IMR-90 (cell line): Measurements from ENCODE around the gene ZFP90. TPM values are rescaled to one million over a fixed set of nuclear protein-coding genes. Genes with fewer than 3 reads are reported as not detected.

ENCODE experiments used
- ATAC-seq: fragments of 200-7000 bp; cut with Tn5 transposase; 2 replicates; pipeline ENCODE4 v1.9.1; 2020; ENCODE audit warnings: low read depth, mild to moderate bottlenecking, moderate library complexity
- BruUV-seq: library from RNA; stranded (reverse); fragments of 400-500 nt; replicated peaks from 2 replicates; lab custom pipeline; 2021; lab: Mats Ljungman, UMichigan
- CTCF ChIA-PET: fragments of 300-600 bp; formaldehyde crosslinking; extraction: SDS; loops from one replicate; lab custom pipeline; 2021; ENCODE audit warnings: antibody characterized with exemption; lab: Yijun Ruan, JAX
- POLR2A ChIA-PET: fragments of 300-600 bp; sonication (Branson Sonifier 250); formaldehyde crosslinking; loops from one replicate; lab custom pipeline; 2022; ENCODE audit warnings: antibody characterized with exemption; ENCODE audit not compliant: unreplicated experiment; lab: Charles Lee
- DNase-seq: peaks from one replicate; pipeline ENCODE4 v3.0.0; 2013
- H2AFZ ChIP-seq: replicated peaks from 2 replicates; pipeline ENCODE3; 2013; ENCODE audit warnings: low read length, mild to moderate bottlenecking; ENCODE audit not compliant: poor library complexity
- H2AK5ac ChIP-seq: 2 replicates; pipeline ENCODE4 v1.6.1; 2013; ENCODE audit warnings: low read depth, low read length, inconsistent platforms
- H2AK9ac ChIP-seq: replicated peaks from 2 replicates; pipeline ENCODE3; 2013; ENCODE audit warnings: mild to moderate bottlenecking, low read depth, low read length, moderate library complexity; ENCODE audit not compliant: poor library complexity
- H2BK120ac ChIP-seq: 2 replicates; pipeline ENCODE4 v1.6.1; 2013; ENCODE audit warnings: low read depth, low read length, inconsistent platforms
- H2BK15ac ChIP-seq: 3 replicates; pipeline ENCODE4 v1.6.1; 2013; ENCODE audit warnings: low read depth, low read length, inconsistent platforms
- H2BK20ac ChIP-seq: 2 replicates; pipeline ENCODE4 v1.6.1; 2013; ENCODE audit warnings: low read depth, mild to moderate bottlenecking, inconsistent platforms, low read length, moderate library complexity
- H2BK5ac ChIP-seq: 2 replicates; pipeline ENCODE4 v1.6.1; 2013; ENCODE audit warnings: mild to moderate bottlenecking, low read depth, low read length, inconsistent platforms; ENCODE audit not compliant: poor library complexity, severe bottlenecking
- H3K14ac ChIP-seq: replicated peaks from 2 replicates; pipeline ENCODE4 v1.6.1; 2013; ENCODE audit warnings: low read depth, low read length, inconsistent platforms
- H3K18ac ChIP-seq: 2 replicates; pipeline ENCODE4 v1.6.1; 2013; ENCODE audit warnings: low read depth, low read length, control low read depth
- H3K23ac ChIP-seq: 2 replicates; pipeline ENCODE4 v1.6.1; 2013; ENCODE audit warnings: low read depth, low read length, inconsistent platforms
- H3K27ac ChIP-seq: 2 replicates; pipeline ENCODE4 v1.5.1; 2013; ENCODE audit warnings: mild to moderate bottlenecking, control low read depth, low read length; ENCODE audit not compliant: insufficient read depth
- H3K27me3 ChIP-seq: 2 replicates; pipeline ENCODE4 v1.6.1; 2013; ENCODE audit warnings: low read length; ENCODE audit not compliant: control insufficient read depth, insufficient read depth
- H3K36me3 ChIP-seq: 2 replicates; pipeline ENCODE4 v1.6.1; 2013; ENCODE audit warnings: low read length, mixed read lengths; ENCODE audit not compliant: control insufficient read depth, insufficient read depth
- H3K4ac ChIP-seq: 2 replicates; pipeline ENCODE4 v1.6.1; 2013; ENCODE audit warnings: low read depth, low read length, inconsistent platforms
- H3K4me1 ChIP-seq: 2 replicates; pipeline ENCODE4 v1.6.1; 2013; ENCODE audit warnings: low read length, mixed read lengths; ENCODE audit not compliant: control insufficient read depth, insufficient read depth
- H3K4me2 ChIP-seq: 2 replicates; pipeline ENCODE4 v1.6.1; 2013; ENCODE audit warnings: low read depth, mild to moderate bottlenecking, control low read depth, low read length, moderate library complexity
- H3K4me3 ChIP-seq: 2 replicates; pipeline ENCODE4 v1.5.1; 2013; ENCODE audit warnings: low read depth, mild to moderate bottlenecking, control low read depth, low read length, moderate library complexity; ENCODE audit not compliant: insufficient read depth
- H3K56ac ChIP-seq: 2 replicates; pipeline ENCODE4 v1.6.1; 2013; ENCODE audit warnings: low read length, inconsistent platforms; ENCODE audit not compliant: insufficient read depth; ENCODE audit errors: extremely low read depth
- H3K79me1 ChIP-seq, 2 experiments: 2 replicates each; pipeline ENCODE4 v1.6.1; 2013; ENCODE audit warnings: low read length in 2 of 2, inconsistent platforms in 1 of 2, low read depth in 1 of 2
- H3K9ac ChIP-seq: 2 replicates; pipeline ENCODE4 v1.6.1; 2013; ENCODE audit warnings: low read depth, low read length, control low read depth
- H3K9me1 ChIP-seq: 2 replicates; pipeline ENCODE4 v1.6.1; 2013; ENCODE audit warnings: low read length, inconsistent platforms; ENCODE audit not compliant: insufficient read depth
- H3K9me3 ChIP-seq: 2 replicates; pipeline ENCODE4 v1.6.1; 2013; ENCODE audit warnings: low read length; ENCODE audit not compliant: control insufficient read depth, insufficient read depth
- H4K20me1 ChIP-seq: 2 replicates; pipeline ENCODE4 v1.6.1; 2013; ENCODE audit warnings: low read length, inconsistent platforms; ENCODE audit not compliant: insufficient read depth
- H4K5ac ChIP-seq: 2 replicates; pipeline ENCODE4 v1.6.1; 2013; ENCODE audit warnings: mild to moderate bottlenecking, low read depth, low read length, control low read depth
- H4K8ac ChIP-seq, 2 experiments: 2 replicates each; pipeline ENCODE4 v1.6.1; 2013; ENCODE audit warnings: low read depth in 2 of 2, low read length in 2 of 2, control low read depth in 1 of 2, inconsistent platforms in 1 of 2
- H4K91ac ChIP-seq: 2 replicates; pipeline ENCODE4 v1.6.1; 2013; ENCODE audit warnings: low read depth, low read length, inconsistent platforms; ENCODE audit not compliant: insufficient read depth
- BHLHE40 ChIP-seq: fragments of 150-350 bp; IDR thresholded peaks from 2 replicates; pipeline ENCODE4 v1.6.1; 2016; ENCODE audit warnings: mild to moderate bottlenecking, low read depth, low read length
- CEBPB ChIP-seq: IDR thresholded peaks from 2 replicates; pipeline ENCODE4 v1.6.1; 2012; ENCODE audit warnings: low read depth, low read length, improper control_type of control experiment
- CHD1 ChIP-seq: IDR thresholded peaks from 2 replicates; pipeline ENCODE4 v1.6.1; 2012; ENCODE audit warnings: low read depth, low read length, improper control_type of control experiment
- FOS ChIP-seq: fragments of 150-350 bp; IDR thresholded peaks from 2 replicates; pipeline ENCODE4 v1.6.1; 2016; ENCODE audit warnings: low read depth, low read length
- MAFK ChIP-seq: IDR thresholded peaks from 2 replicates; pipeline ENCODE4 v1.6.1; 2012; ENCODE audit warnings: low read depth, low read length, improper control_type of control experiment
- MAZ ChIP-seq: IDR thresholded peaks from 2 replicates; pipeline ENCODE4 v1.6.1; 2012; ENCODE audit warnings: low read depth, mild to moderate bottlenecking, low read length, improper control_type of control experiment, moderate library complexity, borderline replicate concordance
- MXI1 ChIP-seq: IDR thresholded peaks from 2 replicates; pipeline ENCODE4 v1.6.1; 2012; ENCODE audit warnings: low read depth, mild to moderate bottlenecking, low read length, moderate library complexity, borderline replicate concordance
- NFE2L2 ChIP-seq: fragments of 150-350 bp; IDR thresholded peaks from 2 replicates; pipeline ENCODE4 v1.6.1; 2016; ENCODE audit warnings: low read depth, mild to moderate bottlenecking, low read length
- POLR2A ChIP-seq: IDR thresholded peaks from 2 replicates; pipeline ENCODE4 v1.6.1; 2012; ENCODE audit warnings: mild to moderate bottlenecking, low read depth, low read length
- RAD21 ChIP-seq: IDR thresholded peaks from 2 replicates; pipeline ENCODE4 v1.6.1; 2012; ENCODE audit warnings: low read length, improper control_type of control experiment
- RCOR1 ChIP-seq: IDR thresholded peaks from 2 replicates; pipeline ENCODE4 v1.6.1; 2012; ENCODE audit warnings: mild to moderate bottlenecking, low read length, improper control_type of control experiment; ENCODE audit not compliant: insufficient replicate concordance
- RFX5 ChIP-seq: IDR thresholded peaks from 2 replicates; pipeline ENCODE4 v1.8.0; 2012; ENCODE audit warnings: low read depth, mild to moderate bottlenecking, low read length, moderate library complexity
- SMC3 ChIP-seq: fragments of 150-350 bp; IDR thresholded peaks from 2 replicates; pipeline ENCODE4 v1.6.1; 2016; ENCODE audit warnings: low read depth, mild to moderate bottlenecking, antibody characterized with exemption, low read length, moderate library complexity
- WGBS, 2 experiments: methylation state at CpG; one replicate each; pipeline versions ENCODE4 v1.1.5 to v1.1.7; 2013; ENCODE audit warnings: missing lambda C conversion rate in 2 of 2; ENCODE audit not compliant: insufficient read length in 1 of 2; ENCODE audit errors: extremely low coverage in 2 of 2; 5-methylcytosine and 5-hydroxymethylcytosine counted together
- dilution Hi-C: fragments of 300-500 bp; cut with HindIII; formaldehyde crosslinking; loops from one replicate; pipeline ENCODE4 v1.14.3; 2018; ENCODE audit warnings: low sequenced_read_pairs; ENCODE audit not compliant: unreplicated experiment
- in situ Hi-C: fragments of 300-500 bp; cut with MboI; formaldehyde crosslinking; loops from 3 replicates; pipeline ENCODE4 v1.14.3; 2019; ENCODE audit warnings: low sequenced_read_pairs, inconsistent platforms, mixed read lengths
- intact Hi-C: fragments of 100-400 bp; cut with micrococcal nuclease; formaldehyde crosslinking; loops from 2 replicates; pipeline ENCODE4 v1.10.0; 2022
- polyA plus RNA-seq, 3 experiments: library from polyadenylated mRNA; depleted of rRNA; stranded (reverse); fragments of >200 nt; gene quantifications; 2 replicates each; pipeline ENCODE4 v1.2.3, GENCODE V29; 2012; ENCODE audit warnings: low replicate concordance in 1 of 3
- total RNA-seq: library from RNA; depleted of rRNA; stranded (reverse); fragments of >200 nt; gene quantifications from 2 replicates; pipeline ENCODE4 v1.2.3, GENCODE V29; 2012
- TF ChIP-seq, protein P1 (sequence below): fragments of 150-350 bp; IDR thresholded peaks from 2 replicates; pipeline ENCODE4 v1.6.1; 2017; ENCODE audit warnings: mild to moderate bottlenecking, antibody characterized with exemption, low read length, low read depth
- TF ChIP-seq, protein P2 (sequence below): conservative IDR thresholded peaks from 2 replicates; pipeline ENCODE4 v1.5.1; 2012; ENCODE audit warnings: mild to moderate bottlenecking, low read depth, low read length, improper control_type of control experiment
- TF ChIP-seq, protein P3 (sequence below): fragments of 150-350 bp; IDR thresholded peaks from 2 replicates; pipeline ENCODE4 v1.6.1; 2016; ENCODE audit warnings: low read depth, mild to moderate bottlenecking, low read length, moderate library complexity, borderline replicate concordance

Gene ZFP90
- total and polyA plus RNA-seq, 2 of the 4 experiments (the other 2 are of a cell fraction), result 7.3 to 22.6 TPM

DNA sequence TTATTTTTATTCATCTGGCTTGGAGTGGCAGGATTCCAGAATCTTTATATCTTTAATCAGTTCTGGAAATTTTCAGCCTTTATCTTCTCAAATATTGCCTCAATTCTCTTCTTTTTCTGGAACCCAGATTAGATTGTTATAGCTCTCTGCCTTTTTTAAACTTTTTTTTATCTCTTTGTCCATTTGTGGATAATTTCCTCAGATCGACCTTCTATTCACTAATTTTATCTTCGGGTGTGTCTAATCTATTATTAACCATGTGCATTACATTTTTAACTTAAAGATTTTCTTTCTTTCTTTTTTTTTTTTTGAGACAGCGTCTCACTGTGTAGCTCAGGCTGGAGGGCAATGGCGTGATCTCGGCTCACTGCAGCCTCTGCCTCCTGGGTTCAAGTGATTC lies 5.2 kb upstream of the ZFP90 start:
- Histone ChIP-seq H2BK120ac (no peak overlapping the region), H3K9me3 (no peaks in the 10 kb centered on the region), H2AK5ac (no peak overlapping the region), H3K4me1 (0 out of 2 replicates have a peak, but pooled peaks cover 3% of the 10 kb centered on the region), H2BK5ac (no peak overlapping the region), H3K14ac (no peak overlapping the region), H3K36me3 (no peaks in the 10 kb centered on the region), H2BK20ac (no peak overlapping the region), H3K79me1 (peaks cover 0 to 7% of the 10 kb centered on the region in 2 experiments; a peak in 1 of 4 replicates), H4K91ac (no peak overlapping the region), H3K4me2 (no peak overlapping the region), H2AFZ (no peak overlapping the region), H3K9ac (no peak overlapping the region), H3K27ac (no peak overlapping the region), H3K56ac (no peak overlapping the region), H3K27me3 (no peaks in the 10 kb centered on the region), H4K20me1 (no peaks in the 10 kb centered on the region), H2BK15ac (no peak overlapping the region), H3K4ac (no peak overlapping the region), H4K8ac (no peak overlapping the region), H2AK9ac (no peak overlapping the region), H3K18ac (no peak overlapping the region), H4K5ac (no peak overlapping the region), H3K9me1 (peaks cover 6% of the 10 kb centered on the region; the same call in 1 of the 2 replicates), H3K23ac (no peak overlapping the region), H3K4me3 (no peak overlapping the region)
- ChIA-PET POLR2A (no interaction called here), CTCF (interaction anchor here (0.6 to 1.0 kb wide), 2 partner anchors 13 to 41 kb away, joined by 3 read pairs; no protein-coding TSS in a partner anchor)
- no CpG with 5 or more reads among the region's 5 CpGs for WGBS, 2 experiments
- in situ Hi-C loops, result loop anchor here (10.0 kb wide), 1 partner anchor 61 kb away; no protein-coding TSS in a partner anchor
- intact Hi-C loops, result loop anchor here (10.0 kb wide), 1 partner anchor 171 kb away; no protein-coding TSS in a partner anchor
- TF ChIP-seq POLR2A (no peak), CHD1 (no peak), MAFK (no peak), RFX5 (no peak), NFE2L2 (no peak), CEBPB (no peak), BHLHE40 (no peak), SMC3 (no peak), MXI1 (no peak), MAZ (no peak), RCOR1 (no peak), RAD21 (no peak), FOS (no peak)
- TF ChIP-seq, protein P1, sequence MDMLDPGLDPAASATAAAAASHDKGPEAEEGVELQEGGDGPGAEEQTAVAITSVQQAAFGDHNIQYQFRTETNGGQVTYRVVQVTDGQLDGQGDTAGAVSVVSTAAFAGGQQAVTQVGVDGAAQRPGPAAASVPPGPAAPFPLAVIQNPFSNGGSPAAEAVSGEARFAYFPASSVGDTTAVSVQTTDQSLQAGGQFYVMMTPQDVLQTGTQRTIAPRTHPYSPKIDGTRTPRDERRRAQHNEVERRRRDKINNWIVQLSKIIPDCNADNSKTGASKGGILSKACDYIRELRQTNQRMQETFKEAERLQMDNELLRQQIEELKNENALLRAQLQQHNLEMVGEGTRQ, result no peak
- TF ChIP-seq, protein P2, sequence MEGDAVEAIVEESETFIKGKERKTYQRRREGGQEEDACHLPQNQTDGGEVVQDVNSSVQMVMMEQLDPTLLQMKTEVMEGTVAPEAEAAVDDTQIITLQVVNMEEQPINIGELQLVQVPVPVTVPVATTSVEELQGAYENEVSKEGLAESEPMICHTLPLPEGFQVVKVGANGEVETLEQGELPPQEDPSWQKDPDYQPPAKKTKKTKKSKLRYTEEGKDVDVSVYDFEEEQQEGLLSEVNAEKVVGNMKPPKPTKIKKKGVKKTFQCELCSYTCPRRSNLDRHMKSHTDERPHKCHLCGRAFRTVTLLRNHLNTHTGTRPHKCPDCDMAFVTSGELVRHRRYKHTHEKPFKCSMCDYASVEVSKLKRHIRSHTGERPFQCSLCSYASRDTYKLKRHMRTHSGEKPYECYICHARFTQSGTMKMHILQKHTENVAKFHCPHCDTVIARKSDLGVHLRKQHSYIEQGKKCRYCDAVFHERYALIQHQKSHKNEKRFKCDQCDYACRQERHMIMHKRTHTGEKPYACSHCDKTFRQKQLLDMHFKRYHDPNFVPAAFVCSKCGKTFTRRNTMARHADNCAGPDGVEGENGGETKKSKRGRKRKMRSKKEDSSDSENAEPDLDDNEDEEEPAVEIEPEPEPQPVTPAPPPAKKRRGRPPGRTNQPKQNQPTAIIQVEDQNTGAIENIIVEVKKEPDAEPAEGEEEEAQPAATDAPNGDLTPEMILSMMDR, result no peak
- TF ChIP-seq, protein P3, sequence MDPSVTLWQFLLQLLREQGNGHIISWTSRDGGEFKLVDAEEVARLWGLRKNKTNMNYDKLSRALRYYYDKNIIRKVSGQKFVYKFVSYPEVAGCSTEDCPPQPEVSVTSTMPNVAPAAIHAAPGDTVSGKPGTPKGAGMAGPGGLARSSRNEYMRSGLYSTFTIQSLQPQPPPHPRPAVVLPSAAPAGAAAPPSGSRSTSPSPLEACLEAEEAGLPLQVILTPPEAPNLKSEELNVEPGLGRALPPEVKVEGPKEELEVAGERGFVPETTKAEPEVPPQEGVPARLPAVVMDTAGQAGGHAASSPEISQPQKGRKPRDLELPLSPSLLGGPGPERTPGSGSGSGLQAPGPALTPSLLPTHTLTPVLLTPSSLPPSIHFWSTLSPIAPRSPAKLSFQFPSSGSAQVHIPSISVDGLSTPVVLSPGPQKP, result no peak
- ATAC-seq (no peak), DNase-seq (no peak)
- dilution Hi-C loops, result no loop called here
- BruUV-seq, result no TSS peak
